GM23338 (cell line): ENCODE measurements around the gene TNFRSF19.

Experiments
- CREB1 ChIP-seq: fragments of 250-450 bp; sonication (Bioruptor Pico); IDR thresholded peaks from 2 replicates; pipeline ENCODE4 v1.5.0; 2020; ENCODE audit warnings: low read depth, mild to moderate bottlenecking, moderate library complexity
- EZH2 ChIP-seq: fragments of 200-600 bp; sonication (generic); IDR thresholded peaks from one replicate; pipeline ENCODE4 v1.8.0; 2017; ENCODE audit warnings: antibody characterized with exemption, mild to moderate bottlenecking, low read depth; ENCODE audit not compliant: unreplicated experiment
- EZH2phosphoT487 ChIP-seq: fragments of 200-600 bp; sonication (generic); IDR thresholded peaks from one replicate; pipeline ENCODE4 v1.8.1; 2018; ENCODE audit warnings: antibody characterized with exemption; ENCODE audit not compliant: unreplicated experiment
- NANOG ChIP-seq: IDR thresholded peaks from 2 replicates; pipeline ENCODE4 v1.6.1; 2016; ENCODE audit warnings: antibody characterized with exemption, borderline replicate concordance
- POLR2AphosphoS5 ChIP-seq: IDR thresholded peaks from 2 replicates; pipeline ENCODE4 v1.6.1; 2016; ENCODE audit warnings: antibody characterized with exemption, low read depth
- REST ChIP-seq: IDR thresholded peaks from one replicate; pipeline ENCODE4 v1.6.1; 2018; ENCODE audit warnings: antibody characterized with exemption; ENCODE audit not compliant: unreplicated experiment
- STAT1 ChIP-seq: IDR thresholded peaks from one replicate; pipeline ENCODE4 v1.6.1; 2016; ENCODE audit warnings: antibody characterized with exemption; ENCODE audit not compliant: unreplicated experiment
- ZNF114 ChIP-seq: fragments of 250-450 bp; sonication (Bioruptor Pico); IDR thresholded peaks from 2 replicates; pipeline ENCODE4 v1.5.0; 2020; ENCODE audit warnings: mild to moderate bottlenecking, moderate library complexity
- ZNF331 ChIP-seq: fragments of 250-450 bp; sonication (Bioruptor Pico); IDR thresholded peaks from 2 replicates; pipeline ENCODE4 v1.5.0; 2020; ENCODE audit warnings: low read depth, mild to moderate bottlenecking, moderate library complexity
- TF ChIP-seq, protein P1 (sequence below): IDR thresholded peaks from 2 replicates; pipeline ENCODE4 v1.6.1; 2016; ENCODE audit warnings: antibody characterized with exemption
- TF ChIP-seq, protein P2 (sequence below), 2 experiments: fragments of 200-600 bp in 1 of 2; sonication (generic) in 1 of 2; conservative IDR thresholded peaks; 2 replicates each; pipeline versions ENCODE4 v1.5.1 to v1.6.1; 2016 to 2017; ENCODE audit warnings: antibody characterized with exemption in 2 of 2, low read depth in 2 of 2, mild to moderate bottlenecking in 2 of 2, moderate library complexity in 1 of 2
- TF ChIP-seq, protein P3 (sequence below): fragments of 250-450 bp; sonication (Bioruptor Pico); IDR thresholded peaks from 2 replicates; pipeline ENCODE4 v1.5.0; 2020; ENCODE audit warnings: mild to moderate bottlenecking, moderate library complexity

DNA sequence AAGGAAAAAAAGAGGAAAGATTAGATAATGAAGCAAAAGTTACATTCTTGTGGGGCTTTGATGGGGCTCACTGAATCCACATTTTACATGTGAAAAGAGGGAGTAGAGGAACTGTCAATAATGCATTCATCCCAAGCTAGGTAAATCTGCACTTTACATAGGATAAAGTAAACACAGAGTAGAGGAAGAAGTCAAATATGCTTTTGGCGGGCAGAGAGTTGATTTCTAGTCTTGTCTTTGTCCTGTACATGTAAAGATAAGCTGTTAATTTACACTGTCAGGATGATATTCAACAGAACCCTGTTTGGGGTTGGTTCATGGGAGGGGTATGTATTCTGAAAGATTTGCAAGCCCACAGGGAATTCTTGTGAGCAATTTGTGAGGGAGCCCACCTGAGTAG is 18.0 kb upstream of the TNFRSF19 start:
- TF ChIP-seq REST, result no peak
- TF ChIP-seq, protein P1, sequence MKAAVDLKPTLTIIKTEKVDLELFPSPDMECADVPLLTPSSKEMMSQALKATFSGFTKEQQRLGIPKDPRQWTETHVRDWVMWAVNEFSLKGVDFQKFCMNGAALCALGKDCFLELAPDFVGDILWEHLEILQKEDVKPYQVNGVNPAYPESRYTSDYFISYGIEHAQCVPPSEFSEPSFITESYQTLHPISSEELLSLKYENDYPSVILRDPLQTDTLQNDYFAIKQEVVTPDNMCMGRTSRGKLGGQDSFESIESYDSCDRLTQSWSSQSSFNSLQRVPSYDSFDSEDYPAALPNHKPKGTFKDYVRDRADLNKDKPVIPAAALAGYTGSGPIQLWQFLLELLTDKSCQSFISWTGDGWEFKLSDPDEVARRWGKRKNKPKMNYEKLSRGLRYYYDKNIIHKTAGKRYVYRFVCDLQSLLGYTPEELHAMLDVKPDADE, result no peak
- TF ChIP-seq, protein P2, sequence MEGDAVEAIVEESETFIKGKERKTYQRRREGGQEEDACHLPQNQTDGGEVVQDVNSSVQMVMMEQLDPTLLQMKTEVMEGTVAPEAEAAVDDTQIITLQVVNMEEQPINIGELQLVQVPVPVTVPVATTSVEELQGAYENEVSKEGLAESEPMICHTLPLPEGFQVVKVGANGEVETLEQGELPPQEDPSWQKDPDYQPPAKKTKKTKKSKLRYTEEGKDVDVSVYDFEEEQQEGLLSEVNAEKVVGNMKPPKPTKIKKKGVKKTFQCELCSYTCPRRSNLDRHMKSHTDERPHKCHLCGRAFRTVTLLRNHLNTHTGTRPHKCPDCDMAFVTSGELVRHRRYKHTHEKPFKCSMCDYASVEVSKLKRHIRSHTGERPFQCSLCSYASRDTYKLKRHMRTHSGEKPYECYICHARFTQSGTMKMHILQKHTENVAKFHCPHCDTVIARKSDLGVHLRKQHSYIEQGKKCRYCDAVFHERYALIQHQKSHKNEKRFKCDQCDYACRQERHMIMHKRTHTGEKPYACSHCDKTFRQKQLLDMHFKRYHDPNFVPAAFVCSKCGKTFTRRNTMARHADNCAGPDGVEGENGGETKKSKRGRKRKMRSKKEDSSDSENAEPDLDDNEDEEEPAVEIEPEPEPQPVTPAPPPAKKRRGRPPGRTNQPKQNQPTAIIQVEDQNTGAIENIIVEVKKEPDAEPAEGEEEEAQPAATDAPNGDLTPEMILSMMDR (conservative IDR thresholded peaks at IDR 0.05; ENCODE audit: low read depth in 2 of 2), result no peak
- no peak for TF ChIP-seq EZH2
- no peak for TF ChIP-seq NANOG
- no peak for TF ChIP-seq CREB1 (CRISPR knock-in tag)
- no peak for TF ChIP-seq POLR2AphosphoS5
- no peak for TF ChIP-seq EZH2phosphoT487
- TF ChIP-seq STAT1, result no peak
- TF ChIP-seq ZNF331 (CRISPR knock-in tag), result no peak
- no peak for TF ChIP-seq ZNF114 (CRISPR knock-in tag)
- TF ChIP-seq, protein P3, sequence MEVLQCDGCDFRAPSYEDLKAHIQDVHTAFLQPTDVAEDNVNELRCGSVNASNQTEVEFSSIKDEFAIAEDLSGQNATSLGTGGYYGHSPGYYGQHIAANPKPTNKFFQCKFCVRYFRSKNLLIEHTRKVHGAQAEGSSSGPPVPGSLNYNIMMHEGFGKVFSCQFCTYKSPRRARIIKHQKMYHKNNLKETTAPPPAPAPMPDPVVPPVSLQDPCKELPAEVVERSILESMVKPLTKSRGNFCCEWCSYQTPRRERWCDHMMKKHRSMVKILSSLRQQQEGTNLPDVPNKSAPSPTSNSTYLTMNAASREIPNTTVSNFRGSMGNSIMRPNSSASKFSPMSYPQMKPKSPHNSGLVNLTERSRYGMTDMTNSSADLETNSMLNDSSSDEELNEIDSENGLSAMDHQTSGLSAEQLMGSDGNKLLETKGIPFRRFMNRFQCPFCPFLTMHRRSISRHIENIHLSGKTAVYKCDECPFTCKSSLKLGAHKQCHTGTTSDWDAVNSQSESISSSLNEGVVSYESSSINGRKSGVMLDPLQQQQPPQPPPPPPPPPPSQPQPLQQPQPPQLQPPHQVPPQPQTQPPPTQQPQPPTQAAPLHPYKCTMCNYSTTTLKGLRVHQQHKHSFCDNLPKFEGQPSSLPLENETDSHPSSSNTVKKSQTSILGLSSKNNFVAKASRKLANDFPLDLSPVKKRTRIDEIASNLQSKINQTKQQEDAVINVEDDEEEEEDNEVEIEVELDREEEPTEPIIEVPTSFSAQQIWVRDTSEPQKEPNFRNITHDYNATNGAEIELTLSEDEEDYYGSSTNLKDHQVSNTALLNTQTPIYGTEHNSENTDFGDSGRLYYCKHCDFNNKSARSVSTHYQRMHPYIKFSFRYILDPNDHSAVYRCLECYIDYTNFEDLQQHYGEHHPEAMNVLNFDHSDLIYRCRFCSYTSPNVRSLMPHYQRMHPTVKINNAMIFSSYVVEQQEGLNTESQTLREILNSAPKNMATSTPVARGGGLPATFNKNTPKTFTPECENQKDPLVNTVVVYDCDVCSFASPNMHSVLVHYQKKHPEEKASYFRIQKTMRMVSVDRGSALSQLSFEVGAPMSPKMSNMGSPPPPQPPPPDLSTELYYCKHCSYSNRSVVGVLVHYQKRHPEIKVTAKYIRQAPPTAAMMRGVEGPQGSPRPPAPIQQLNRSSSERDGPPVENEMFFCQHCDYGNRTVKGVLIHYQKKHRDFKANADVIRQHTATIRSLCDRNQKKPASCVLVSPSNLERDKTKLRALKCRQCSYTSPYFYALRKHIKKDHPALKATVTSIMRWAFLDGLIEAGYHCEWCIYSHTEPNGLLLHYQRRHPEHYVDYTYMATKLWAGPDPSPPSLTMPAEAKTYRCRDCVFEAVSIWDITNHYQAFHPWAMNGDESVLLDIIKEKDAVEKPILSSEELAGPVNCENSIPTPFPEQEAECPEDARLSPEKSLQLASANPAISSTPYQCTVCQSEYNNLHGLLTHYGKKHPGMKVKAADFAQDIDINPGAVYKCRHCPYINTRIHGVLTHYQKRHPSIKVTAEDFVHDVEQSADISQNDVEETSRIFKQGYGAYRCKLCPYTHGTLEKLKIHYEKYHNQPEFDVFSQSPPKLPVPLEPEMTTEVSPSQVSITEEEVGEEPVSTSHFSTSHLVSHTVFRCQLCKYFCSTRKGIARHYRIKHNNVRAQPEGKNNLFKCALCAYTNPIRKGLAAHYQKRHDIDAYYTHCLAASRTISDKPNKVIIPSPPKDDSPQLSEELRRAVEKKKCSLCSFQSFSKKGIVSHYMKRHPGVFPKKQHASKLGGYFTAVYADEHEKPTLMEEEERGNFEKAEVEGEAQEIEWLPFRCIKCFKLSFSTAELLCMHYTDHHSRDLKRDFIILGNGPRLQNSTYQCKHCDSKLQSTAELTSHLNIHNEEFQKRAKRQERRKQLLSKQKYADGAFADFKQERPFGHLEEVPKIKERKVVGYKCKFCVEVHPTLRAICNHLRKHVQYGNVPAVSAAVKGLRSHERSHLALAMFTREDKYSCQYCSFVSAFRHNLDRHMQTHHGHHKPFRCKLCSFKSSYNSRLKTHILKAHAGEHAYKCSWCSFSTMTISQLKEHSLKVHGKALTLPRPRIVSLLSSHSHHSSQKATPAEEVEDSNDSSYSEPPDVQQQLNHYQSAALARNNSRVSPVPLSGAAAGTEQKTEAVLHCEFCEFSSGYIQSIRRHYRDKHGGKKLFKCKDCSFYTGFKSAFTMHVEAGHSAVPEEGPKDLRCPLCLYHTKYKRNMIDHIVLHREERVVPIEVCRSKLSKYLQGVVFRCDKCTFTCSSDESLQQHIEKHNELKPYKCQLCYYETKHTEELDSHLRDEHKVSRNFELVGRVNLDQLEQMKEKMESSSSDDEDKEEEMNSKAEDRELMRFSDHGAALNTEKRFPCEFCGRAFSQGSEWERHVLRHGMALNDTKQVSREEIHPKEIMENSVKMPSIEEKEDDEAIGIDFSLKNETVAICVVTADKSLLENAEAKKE (CRISPR knock-in tag), result no peak
